ENCODE results near the gene MNT. TPM values are rescaled to one million over a fixed set of nuclear protein-coding genes. Genes with fewer than 3 reads are reported as not detected.

Gene MNT
- total RNA-seq, 5 donors from 2014 or later (not counting 1 experiment from before 2014, with no cell fraction given): 43.0 to 97.8 (median 58.2) TPM

DNA sequence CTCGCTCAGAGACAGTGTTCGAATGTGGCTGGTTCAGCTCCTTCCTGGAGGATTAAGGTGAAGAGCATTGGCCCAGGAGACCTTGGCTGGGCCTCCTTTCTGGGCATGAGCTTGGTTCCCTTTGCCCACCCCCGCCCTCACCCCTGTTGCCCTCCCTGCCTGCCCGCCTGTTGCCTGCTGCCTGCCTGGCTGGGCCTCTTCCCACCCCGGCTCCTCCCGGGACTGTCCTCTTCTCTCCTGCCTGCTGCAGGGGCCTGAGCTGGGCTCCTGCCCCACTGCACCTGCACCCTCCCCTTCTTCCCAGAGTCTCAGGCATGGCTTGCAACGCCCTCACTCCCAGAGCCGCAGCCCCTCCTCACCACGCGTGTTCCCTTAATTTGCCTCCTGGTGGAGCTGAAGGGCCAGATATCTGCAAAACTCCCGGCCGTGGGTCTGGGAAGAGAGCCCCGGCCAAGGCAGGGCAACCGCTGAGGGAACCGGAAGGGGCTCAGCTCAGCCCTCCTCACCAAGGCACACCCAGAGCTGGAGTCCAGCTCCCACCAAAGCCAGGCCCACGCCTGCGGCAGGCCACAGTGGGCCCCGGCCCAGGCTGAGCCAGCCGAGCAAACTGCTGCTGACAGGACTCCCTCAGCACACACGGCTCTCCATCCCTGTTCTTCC lies 31.2 kb downstream of the MNT start:
- 90% methylated on average over 19 of the region's 20 CpGs for WGBS (ENCODE audit: insufficient coverage)
- H3K9me3 Mint-ChIP-seq: no peaks in the 10 kb centered on the region
- ATAC-seq (replicated peaks in 1 of 4) (no peak), DNase-seq (no peak)
- Histone ChIP-seq H3K4me1 (ENCODE audit: control insufficient read depth in 1 of 2, extremely low read depth in 1 of 2, insufficient read depth in 2 of 2, low read length in 2 of 2) (no peaks in the 10 kb centered on the region), H3K9me3 (no peaks in the 10 kb centered on the region), H3K4me3 (ENCODE audit: control insufficient read depth in 1 of 2, extremely low read depth in 1 of 2, low read length in 1 of 2) (no peak overlapping the region), H3K27ac (ENCODE audit: low read length) (no peak overlapping the region), H3K36me3 (ENCODE audit: control insufficient read depth in 2 of 2, extremely low read depth in 1 of 2, insufficient read depth in 1 of 2, low read length in 1 of 2) (peaks cover 28% of the 10 kb centered on the region in 2 donors), H3K27me3 (replicated peaks in 1 of 2; ENCODE audit: control insufficient read depth in 2 of 2, extremely low read depth in 1 of 2, insufficient read depth in 2 of 2, low read length in 1 of 2) (no peaks in the 10 kb centered on the region)
- H3K4me1 Mint-ChIP-seq: no peaks in the 10 kb centered on the region
- H3K27me3 Mint-ChIP-seq: no peaks in the 10 kb centered on the region
- H3K36me3 Mint-ChIP-seq: peaks cover 9% of the 10 kb centered on the region
- H3K4me3 Mint-ChIP-seq: no peak overlapping the region
- ChIA-PET CTCF (interaction anchor here (0.6 to 0.9 kb wide), 2 partner anchors 16 to 19 kb away, joined by 4 read pairs; no protein-coding TSS in a partner anchor), POLR2A (no interaction called here)
- no peak overlapping the region for H3K27ac Mint-ChIP-seq

DNA sequence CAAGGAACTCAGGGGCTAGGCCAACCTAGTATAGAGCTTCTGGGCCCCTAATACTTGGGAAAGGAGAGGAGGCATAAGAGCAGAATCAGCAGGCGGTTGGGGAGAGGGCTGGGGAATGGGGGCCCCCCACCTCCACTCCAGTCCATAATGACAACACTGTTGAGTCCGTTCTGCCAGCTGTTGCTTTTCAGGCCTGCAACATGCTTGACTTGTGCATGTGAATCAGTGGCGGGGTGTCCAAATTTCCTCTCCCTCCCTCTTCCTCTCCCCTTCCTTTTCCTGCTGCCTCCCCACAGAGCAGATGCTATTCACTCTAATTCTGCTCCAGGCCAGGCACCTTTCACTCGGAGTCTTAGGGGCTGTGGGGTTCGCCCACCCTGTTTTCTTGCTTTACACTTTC lies 31.8 kb downstream of the MNT start:
- WGBS (ENCODE audit: insufficient coverage): 97% methylated on average over 3 of the region's 5 CpGs
- Mint-ChIP-seq H3K27me3 (no peaks in the 10 kb centered on the region), H3K4me1 (no peaks in the 10 kb centered on the region), H3K36me3 (peaks cover 13% of the 10 kb centered on the region), H3K27ac (no peak overlapping the region), H3K4me3 (no peak overlapping the region), H3K9me3 (no peaks in the 10 kb centered on the region)
- Histone ChIP-seq H3K9me3 (no peaks in the 10 kb centered on the region), H3K4me3 (ENCODE audit: control insufficient read depth in 1 of 2, extremely low read depth in 1 of 2, low read length in 1 of 2) (no peak overlapping the region), H3K36me3 (ENCODE audit: control insufficient read depth in 2 of 2, extremely low read depth in 1 of 2, insufficient read depth in 1 of 2, low read length in 1 of 2) (peaks cover 28 to 34% of the 10 kb centered on the region in 2 donors), H3K27ac (ENCODE audit: low read length) (no peak overlapping the region), H3K4me1 (ENCODE audit: control insufficient read depth in 1 of 2, extremely low read depth in 1 of 2, insufficient read depth in 2 of 2, low read length in 2 of 2) (no peaks in the 10 kb centered on the region), H3K27me3 (replicated peaks in 1 of 2; ENCODE audit: control insufficient read depth in 2 of 2, extremely low read depth in 1 of 2, insufficient read depth in 2 of 2, low read length in 1 of 2) (no peaks in the 10 kb centered on the region)
- DNase-seq (no peak), ATAC-seq (replicated peaks in 1 of 4) (no peak)
- ChIA-PET POLR2A (no interaction called here), CTCF (interaction anchor here in 1 of 2 donors (0.9 kb wide), 1 partner anchor 16 kb away, joined by 4 read pairs; no protein-coding TSS in a partner anchor)

DNA sequence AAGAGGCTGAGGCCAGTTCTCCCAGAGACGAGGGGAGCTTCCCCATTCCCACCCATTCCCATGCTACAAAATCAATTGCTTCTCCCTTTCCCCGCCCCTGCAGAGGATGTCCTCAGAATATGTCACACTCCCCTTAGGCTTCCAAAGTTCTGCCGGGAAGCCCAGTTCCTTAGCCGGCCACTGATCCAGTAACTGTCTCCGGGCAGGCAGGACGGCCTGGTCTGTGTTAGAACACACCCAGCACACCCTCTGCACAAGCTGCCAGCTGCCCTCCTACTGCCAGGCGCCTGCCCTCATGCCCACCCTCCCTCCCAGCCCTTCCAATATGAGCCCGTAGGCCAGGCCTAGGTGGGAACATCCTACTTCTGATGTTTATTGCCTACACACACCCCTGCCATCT lies 32.5 kb downstream of the MNT start:
- DNase-seq: no peak
- Histone ChIP-seq H3K27me3 (replicated peaks in 1 of 2; ENCODE audit: control insufficient read depth in 2 of 2, extremely low read depth in 1 of 2, insufficient read depth in 2 of 2, low read length in 1 of 2) (no peaks in the 10 kb centered on the region), H3K27ac (ENCODE audit: low read length) (no peak overlapping the region), H3K9me3 (no peaks in the 10 kb centered on the region), H3K4me3 (ENCODE audit: control insufficient read depth in 1 of 2, extremely low read depth in 1 of 2, low read length in 1 of 2) (no peak overlapping the region), H3K36me3 (ENCODE audit: control insufficient read depth in 2 of 2, extremely low read depth in 1 of 2, insufficient read depth in 1 of 2, low read length in 1 of 2) (peaks cover 28 to 40% of the 10 kb centered on the region in 2 donors), H3K4me1 (ENCODE audit: control insufficient read depth in 1 of 2, extremely low read depth in 1 of 2, insufficient read depth in 2 of 2, low read length in 2 of 2) (no peaks in the 10 kb centered on the region)
- no peak overlapping the region for H3K4me3 Mint-ChIP-seq
- no peaks in the 10 kb centered on the region for H3K4me1 Mint-ChIP-seq
- ATAC-seq (replicated peaks in 1 of 4): no peak
- H3K27me3 Mint-ChIP-seq: no peaks in the 10 kb centered on the region
- 100% methylated on average over 4 of the region's 8 CpGs for WGBS (ENCODE audit: insufficient coverage)
- ChIA-PET POLR2A (interaction anchor here in 1 of 2 donors (0.6 kb wide), 1 partner anchor 406 kb away, joined by 3 read pairs; no protein-coding TSS in a partner anchor), CTCF (no interaction called here)
- no peaks in the 10 kb centered on the region for H3K9me3 Mint-ChIP-seq
- no peak overlapping the region for H3K27ac Mint-ChIP-seq
- H3K36me3 Mint-ChIP-seq: peaks cover 13% of the 10 kb centered on the region

DNA sequence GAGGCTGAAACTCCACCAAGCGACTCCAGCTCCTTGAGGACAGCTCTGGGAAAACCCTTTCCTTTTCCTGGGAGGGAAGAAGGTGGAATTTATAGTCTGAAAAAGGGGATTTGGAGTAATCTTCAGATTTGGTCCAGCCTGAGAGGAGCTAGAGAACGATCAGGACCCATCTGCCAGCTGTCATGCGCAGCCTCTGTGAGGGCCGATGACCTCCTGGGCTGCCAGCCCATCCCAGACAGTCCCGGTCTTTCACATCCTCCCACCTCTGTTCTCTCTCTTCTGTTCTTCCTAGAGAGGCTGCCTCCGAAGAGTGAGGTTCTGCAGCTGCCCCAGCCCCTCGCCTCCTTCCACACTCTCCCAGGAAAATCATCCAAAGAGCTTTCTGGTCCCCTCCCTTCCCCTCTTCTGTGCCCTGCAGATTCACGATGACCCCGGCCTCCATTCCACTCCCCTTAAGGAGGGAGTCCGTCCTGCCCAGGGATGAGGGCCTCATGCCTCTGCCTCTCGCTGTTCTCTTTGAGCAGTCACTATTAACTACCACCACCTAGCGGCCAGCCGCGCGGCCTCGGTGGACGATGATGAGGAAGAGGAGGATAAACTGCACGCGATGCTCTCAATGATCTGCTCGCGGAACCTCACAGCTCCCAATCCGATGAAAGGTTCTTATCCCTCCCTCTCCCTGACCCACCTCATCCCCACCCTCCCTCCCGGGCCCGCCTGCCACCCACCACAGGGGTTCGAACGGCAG lies 33.9 kb downstream of the MNT start:
- no peaks in the 10 kb centered on the region for H3K9me3 ChIP-seq
- DNase-seq (no peak), ATAC-seq (replicated peaks in 1 of 4) (no peak)
- WGBS (ENCODE audit: insufficient coverage): 90% methylated on average over 7 of the region's 26 CpGs
- no peaks in the 10 kb centered on the region for H3K4me1 Mint-ChIP-seq
- ChIA-PET POLR2A (interaction anchor here in 1 of 2 donors (0.6 kb wide), 1 partner anchor 294 kb away, joined by 7 read pairs; no protein-coding TSS in a partner anchor), CTCF (no interaction called here)
- no peak overlapping the region for H3K27ac ChIP-seq (ENCODE audit: low read length)
- no peaks in the 10 kb centered on the region for H3K9me3 Mint-ChIP-seq
- H3K27me3 ChIP-seq (replicated peaks in 1 of 2; ENCODE audit: control insufficient read depth in 2 of 2, extremely low read depth in 1 of 2, insufficient read depth in 2 of 2, low read length in 1 of 2): no peaks in the 10 kb centered on the region
- no peak overlapping the region for H3K4me3 Mint-ChIP-seq
- no peaks in the 10 kb centered on the region for H3K27me3 Mint-ChIP-seq
- H3K4me3 ChIP-seq (ENCODE audit: control insufficient read depth in 1 of 2, extremely low read depth in 1 of 2, low read length in 1 of 2): no peak overlapping the region
- H3K27ac Mint-ChIP-seq: no peak overlapping the region
- H3K4me1 ChIP-seq (ENCODE audit: control insufficient read depth in 1 of 2, extremely low read depth in 1 of 2, insufficient read depth in 2 of 2, low read length in 2 of 2): no peaks in the 10 kb centered on the region
- peaks cover 10% of the 10 kb centered on the region for H3K36me3 Mint-ChIP-seq
- H3K36me3 ChIP-seq (ENCODE audit: control insufficient read depth in 2 of 2, extremely low read depth in 1 of 2, insufficient read depth in 1 of 2, low read length in 1 of 2): peaks cover 28 to 45% of the 10 kb centered on the region in 2 donors

DNA sequence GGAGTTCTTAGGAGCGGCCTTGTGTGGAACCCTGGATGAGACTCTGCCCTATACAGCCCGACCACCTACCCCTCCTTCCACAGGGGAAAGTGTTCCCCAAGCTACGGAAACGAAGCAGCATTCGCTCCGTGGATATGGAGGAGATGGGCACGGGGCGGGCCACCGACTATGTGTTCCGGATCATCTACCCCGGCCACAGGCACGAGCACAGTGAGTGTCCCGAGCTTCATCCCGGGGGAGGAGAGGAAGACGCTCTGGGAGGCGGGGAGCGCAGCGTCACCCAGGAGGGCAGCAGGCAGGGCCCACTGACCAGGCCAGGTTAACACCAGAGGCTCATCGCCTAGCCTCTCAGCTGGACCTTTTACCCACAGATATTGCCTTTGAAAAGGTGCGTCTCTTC lies 35.7 kb downstream of the MNT start:
- CTCF ChIA-PET: no interaction called here
- H3K9me3 Mint-ChIP-seq: no peaks in the 10 kb centered on the region
- WGBS (ENCODE audit: insufficient coverage): 100% methylated on average over 11 of the region's 20 CpGs
- no peak overlapping the region for H3K4me3 Mint-ChIP-seq
- Histone ChIP-seq H3K27me3 (replicated peaks in 1 of 2; ENCODE audit: control insufficient read depth in 2 of 2, extremely low read depth in 1 of 2, insufficient read depth in 2 of 2, low read length in 1 of 2) (no peaks in the 10 kb centered on the region), H3K27ac (ENCODE audit: low read length) (no peak overlapping the region), H3K36me3 (ENCODE audit: control insufficient read depth in 2 of 2, extremely low read depth in 1 of 2, insufficient read depth in 1 of 2, low read length in 1 of 2) (peaks cover 24 to 49% of the 10 kb centered on the region in 2 donors), H3K4me3 (ENCODE audit: control insufficient read depth in 1 of 2, extremely low read depth in 1 of 2, low read length in 1 of 2) (no peak overlapping the region), H3K4me1 (ENCODE audit: control insufficient read depth in 1 of 2, extremely low read depth in 1 of 2, insufficient read depth in 2 of 2, low read length in 2 of 2) (no peaks in the 10 kb centered on the region), H3K9me3 (no peaks in the 10 kb centered on the region)
- no peaks in the 10 kb centered on the region for H3K4me1 Mint-ChIP-seq
- POLR2A ChIA-PET: no interaction called here
- no peak for ATAC-seq (replicated peaks in 1 of 4)
- no peak overlapping the region for H3K27ac Mint-ChIP-seq
- peaks cover 17% of the 10 kb centered on the region for H3K36me3 Mint-ChIP-seq
- no peaks in the 10 kb centered on the region for H3K27me3 Mint-ChIP-seq
- DNase-seq: no peak

DNA sequence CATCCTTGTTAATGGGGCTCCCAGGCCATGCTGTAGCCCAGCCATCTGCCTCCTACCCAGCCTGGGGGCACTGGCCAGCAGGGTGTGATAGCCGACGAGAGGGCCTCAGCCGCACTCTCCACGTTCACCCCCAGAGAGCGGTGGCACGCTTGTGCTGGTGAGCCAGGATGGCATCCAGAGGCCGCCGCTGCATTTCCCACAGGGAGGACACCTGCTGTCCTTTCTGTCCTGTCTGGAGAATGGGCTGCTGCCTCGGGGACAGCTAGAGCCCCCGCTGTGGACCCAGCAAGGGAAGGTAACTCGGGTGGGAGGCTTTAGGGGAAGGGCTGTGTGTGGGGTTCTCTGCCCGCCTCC lies 36.1 kb downstream of the MNT start:
- POLR2A ChIA-PET: no interaction called here
- ATAC-seq (replicated peaks in 1 of 4): no peak

More for the DNA sequence above, 36.1 kb downstream of the MNT start:
- H3K27ac Mint-ChIP-seq: no peak overlapping the region
- CTCF ChIA-PET: no interaction called here
- peaks cover 17% of the 10 kb centered on the region for H3K36me3 Mint-ChIP-seq
- H3K4me1 ChIP-seq (ENCODE audit: control insufficient read depth in 1 of 2, extremely low read depth in 1 of 2, insufficient read depth in 2 of 2, low read length in 2 of 2): no peaks in the 10 kb centered on the region
- no peaks in the 10 kb centered on the region for H3K27me3 Mint-ChIP-seq
- H3K27ac ChIP-seq (ENCODE audit: low read length): no peak overlapping the region
- 88% methylated on average over 9 of the region's 12 CpGs for WGBS (ENCODE audit: insufficient coverage)
- H3K4me3 ChIP-seq (ENCODE audit: control insufficient read depth in 1 of 2, extremely low read depth in 1 of 2, low read length in 1 of 2): no peak overlapping the region
- H3K27me3 ChIP-seq (replicated peaks in 1 of 2; ENCODE audit: control insufficient read depth in 2 of 2, extremely low read depth in 1 of 2, insufficient read depth in 2 of 2, low read length in 1 of 2): no peaks in the 10 kb centered on the region
- no peaks in the 10 kb centered on the region for H3K9me3 Mint-ChIP-seq
- H3K36me3 ChIP-seq (ENCODE audit: control insufficient read depth in 2 of 2, extremely low read depth in 1 of 2, insufficient read depth in 1 of 2, low read length in 1 of 2): peaks cover 24 to 48% of the 10 kb centered on the region in 2 donors
- no peak overlapping the region for H3K4me3 Mint-ChIP-seq
- H3K4me1 Mint-ChIP-seq: no peaks in the 10 kb centered on the region
- DNase-seq: no peak
- H3K9me3 ChIP-seq: no peaks in the 10 kb centered on the region
